Neural cell (in vitro differentiated cells): ENCODE data around the gene ZC3H7B.

Experiments used
- EP300 ChIP-seq: fragments of 450-650 bp; conservative IDR thresholded peaks from 2 replicates; pipeline ENCODE4 v1.6.1; 2014; ENCODE audit warnings: antibody characterized with exemption, mild to moderate bottlenecking, moderate library complexity; ENCODE audit not compliant: poor library complexity, severe bottlenecking
- EZH2 ChIP-seq: fragments of 200-600, 300-800 bp; shearing (Covaris generic), sonication (generic); IDR thresholded peaks from 2 replicates; pipeline ENCODE4 v1.6.1; 2014; ENCODE audit warnings: antibody characterized with exemption, low read length, borderline replicate concordance, mild to moderate bottlenecking; ENCODE audit not compliant: insufficient read depth, poor library complexity, severe bottlenecking
- POLR2AphosphoS5 ChIP-seq: IDR thresholded peaks from 2 replicates; pipeline ENCODE4 v1.6.1; 2012
- RAD21 ChIP-seq: fragments of 450-650 bp; conservative IDR thresholded peaks from 2 replicates; pipeline ENCODE4 v1.6.1; 2014; ENCODE audit warnings: antibody characterized with exemption, mild to moderate bottlenecking, moderate library complexity
- REST ChIP-seq: IDR thresholded peaks from 2 replicates; pipeline ENCODE4 v1.6.1; 2012; ENCODE audit warnings: borderline replicate concordance
- SMC3 ChIP-seq: fragments of 450-650 bp; conservative IDR thresholded peaks from 2 replicates; pipeline ENCODE4 v1.6.1; 2014; ENCODE audit warnings: antibody characterized with exemption, mild to moderate bottlenecking, moderate library complexity; ENCODE audit not compliant: poor library complexity
- TAF1 ChIP-seq: IDR thresholded peaks from 2 replicates; pipeline ENCODE4 v1.6.1; 2012; ENCODE audit warnings: low read depth
- TF ChIP-seq, protein P1 (sequence below): fragments of 450-650 bp; IDR thresholded peaks from 2 replicates; pipeline ENCODE4 v1.5.1; 2014; ENCODE audit warnings: antibody characterized with exemption, mild to moderate bottlenecking, moderate library complexity; ENCODE audit not compliant: poor library complexity, severe bottlenecking

DNA sequence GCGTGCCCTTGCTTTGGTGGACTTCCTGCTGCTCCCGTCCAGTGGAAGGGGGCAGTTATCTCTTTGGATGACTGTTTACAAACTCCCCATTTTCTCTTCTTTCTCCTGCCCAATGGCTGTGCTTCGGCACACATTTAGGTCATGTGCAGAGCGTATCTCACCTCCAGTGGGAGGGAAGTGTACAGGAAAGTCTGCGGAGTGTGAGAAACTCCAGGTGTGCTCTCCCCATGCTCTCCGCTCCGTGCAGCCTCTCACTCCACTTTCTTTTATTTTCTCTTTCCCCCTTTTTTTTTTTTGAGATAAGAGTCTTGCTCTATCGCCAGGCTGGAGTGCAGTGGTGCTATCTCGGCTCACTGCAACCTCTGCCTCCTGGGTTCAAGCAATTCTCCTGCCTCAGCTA, 68.5 kb downstream of the ZC3H7B start:
- TF ChIP-seq, protein P1, sequence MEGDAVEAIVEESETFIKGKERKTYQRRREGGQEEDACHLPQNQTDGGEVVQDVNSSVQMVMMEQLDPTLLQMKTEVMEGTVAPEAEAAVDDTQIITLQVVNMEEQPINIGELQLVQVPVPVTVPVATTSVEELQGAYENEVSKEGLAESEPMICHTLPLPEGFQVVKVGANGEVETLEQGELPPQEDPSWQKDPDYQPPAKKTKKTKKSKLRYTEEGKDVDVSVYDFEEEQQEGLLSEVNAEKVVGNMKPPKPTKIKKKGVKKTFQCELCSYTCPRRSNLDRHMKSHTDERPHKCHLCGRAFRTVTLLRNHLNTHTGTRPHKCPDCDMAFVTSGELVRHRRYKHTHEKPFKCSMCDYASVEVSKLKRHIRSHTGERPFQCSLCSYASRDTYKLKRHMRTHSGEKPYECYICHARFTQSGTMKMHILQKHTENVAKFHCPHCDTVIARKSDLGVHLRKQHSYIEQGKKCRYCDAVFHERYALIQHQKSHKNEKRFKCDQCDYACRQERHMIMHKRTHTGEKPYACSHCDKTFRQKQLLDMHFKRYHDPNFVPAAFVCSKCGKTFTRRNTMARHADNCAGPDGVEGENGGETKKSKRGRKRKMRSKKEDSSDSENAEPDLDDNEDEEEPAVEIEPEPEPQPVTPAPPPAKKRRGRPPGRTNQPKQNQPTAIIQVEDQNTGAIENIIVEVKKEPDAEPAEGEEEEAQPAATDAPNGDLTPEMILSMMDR: no peak
- TF ChIP-seq POLR2AphosphoS5: no peak
- no peak for TF ChIP-seq TAF1
- TF ChIP-seq EP300: no peak
- TF ChIP-seq REST: no peak
- TF ChIP-seq SMC3: no peak
- no peak for TF ChIP-seq EZH2
- TF ChIP-seq RAD21: no peak
